A673 (cell line): ENCODE measurements around the gene ATP8A2. TPM values are rescaled to one million over a fixed set of nuclear protein-coding genes. Genes with fewer than 3 reads are reported as not detected.
A peak's percentile ranks its signal among the peaks of the same experiment; 100 is the strongest.

ENCODE experiments used
- Bru-seq: library from RNA; stranded (reverse); fragments of 400-500 nt; gene quantifications from one replicate; lab custom pipeline; 2021; lab: Mats Ljungman, UMichigan
- BruChase-seq, 2 experiments: library from RNA; stranded (reverse); fragments of 400-500 nt; gene quantifications; one replicate each; lab custom pipeline; 2021; lab: Mats Ljungman, UMichigan
- BruUV-seq: library from RNA; stranded (reverse); fragments of 400-500 nt; replicated peaks from 2 replicates; lab custom pipeline; 2021; lab: Mats Ljungman, UMichigan
- CTCF ChIA-PET: fragments of 300-600 bp; sonication (Branson Sonifier 250); formaldehyde crosslinking; loops from one replicate; lab custom pipeline; 2022; ENCODE audit warnings: antibody characterized with exemption; lab: Charles Lee
- POLR2A ChIA-PET: fragments of 300-600 bp; sonication (Branson Sonifier 250); formaldehyde crosslinking; loops from one replicate; lab custom pipeline; 2022; ENCODE audit warnings: antibody characterized with exemption; ENCODE audit not compliant: low non-redundant PET; lab: Charles Lee
- DNase-seq: peaks from one replicate; pipeline ENCODE4 v3.0.0-alpha.2; 2015; ENCODE audit warnings: low spot score
- H3K27ac ChIP-seq: fragments of 200-600 bp; sonication (generic); 2 replicates; pipeline ENCODE4 v1.5.1; 2016; ENCODE audit warnings: mixed run types, low read depth, mild to moderate bottlenecking, mixed read lengths, antibody characterized with exemption, low read length; ENCODE audit not compliant: poor library complexity, severe bottlenecking
- H3K27me3 ChIP-seq: fragments of 200-600 bp; sonication (generic); replicated peaks from 2 replicates; pipeline ENCODE4 v1.6.1; 2017; ENCODE audit warnings: mixed run types, low read depth, mild to moderate bottlenecking, mixed read lengths, antibody characterized with exemption, low read length; ENCODE audit not compliant: insufficient read depth, poor library complexity
- H3K36me3 ChIP-seq: fragments of 200-600 bp; sonication (generic); 2 replicates; pipeline ENCODE4 v1.6.1; 2016; ENCODE audit warnings: mixed run types, mild to moderate bottlenecking, mixed read lengths, antibody characterized with exemption, low read length; ENCODE audit not compliant: insufficient read depth, poor library complexity, severe bottlenecking
- H3K4me1 ChIP-seq: fragments of 200-600 bp; sonication (generic); 2 replicates; pipeline ENCODE4 v1.6.1; 2017; ENCODE audit warnings: mixed run types, mild to moderate bottlenecking, mixed read lengths, antibody characterized with exemption, low read length; ENCODE audit not compliant: insufficient read depth, poor library complexity, severe bottlenecking
- H3K4me3 ChIP-seq: fragments of 200-600 bp; sonication (generic); 2 replicates; pipeline ENCODE4 v1.5.1; 2016; ENCODE audit warnings: low read depth, mixed run types, mild to moderate bottlenecking, mixed read lengths, low read length; ENCODE audit not compliant: poor library complexity, severe bottlenecking
- H3K9me3 ChIP-seq: fragments of 200-600 bp; sonication (generic); 2 replicates; pipeline ENCODE4 v1.6.1; 2016; ENCODE audit warnings: mixed run types, low read depth, mild to moderate bottlenecking, mixed read lengths, antibody characterized with exemption, low read length; ENCODE audit not compliant: poor library complexity, severe bottlenecking
- CTCF ChIP-seq: fragments of 300-800, 200-600 bp; sonication (generic); conservative IDR thresholded peaks from 2 replicates; pipeline ENCODE4 v1.5.1; 2017; ENCODE audit warnings: low read depth, mild to moderate bottlenecking, antibody characterized with exemption, low read length, moderate library complexity, mixed read lengths
- EZH2 ChIP-seq: fragments of 200-600 bp; sonication (generic); IDR thresholded peaks from 2 replicates; pipeline ENCODE4 v1.6.1; 2017; ENCODE audit warnings: borderline replicate concordance, low read depth, mild to moderate bottlenecking, mixed read lengths, antibody characterized with exemption, low read length; ENCODE audit not compliant: poor library complexity, severe bottlenecking
- intact Hi-C: fragments of 100-400 bp; cut with micrococcal nuclease; formaldehyde crosslinking; loops from one replicate; pipeline ENCODE4 v1.10.0; 2022; ENCODE audit not compliant: unreplicated experiment
- long read RNA-seq: library from polyadenylated mRNA; stranded (forward); transcript quantifications from one replicate; pipeline ENCODE4 v2.0.0, GENCODE V29; 2022
- total RNA-seq: library from RNA; stranded (reverse); gene quantifications from 2 replicates; pipeline ENCODE4 v1.2.3, GENCODE V29; 2021

The ATP8A2 gene
- total RNA-seq (0.92 and 1.2 TPM in 2 replicates), Bru-seq, nascent RNA (percentile 29 among the genes with signal in this experiment), BruChase-seq, experiment 1, labeled RNA remaining after a 2-hour chase (percentile 23 among the genes with signal in this experiment), BruChase-seq, experiment 2, labeled RNA remaining after a 6-hour chase (percentile 26 among the genes with signal in this experiment)
- long read RNA-seq, partial matches to known transcripts = 0 of 1 reads
- long read RNA-seq, other reads (novel, unspliced or antisense) = 1 of 1 reads

GRCh38 chr13:25371875-25372283 lies at the start of gene ATP8A2:
Gene ATP8A2 (plus strand): TSS chr13:25371974. CDS start chr13:25372213, 239 bp downstream.
- intact Hi-C loops = loop anchor here (10.0 kb wide), 2 partner anchors 137 to 287 kb away; no protein-coding TSS in a partner anchor
- ChIA-PET POLR2A (no interaction called here), CTCF (no interaction called here)
- H3K27ac ChIP-seq = no peak within 1 kb of the TSS
- H3K27me3 ChIP-seq = peaks cover 12% of the 10 kb centered on the region
- H3K4me3 ChIP-seq = peak within 1 kb of the TSS; percentile 58
- H3K36me3 ChIP-seq = no peaks in the 10 kb centered on the region
- peaks cover 5% of the 10 kb centered on the region for H3K4me1 ChIP-seq
- BruUV-seq = no TSS peak
- no peak for TF ChIP-seq CTCF
- TF ChIP-seq EZH2 = no peak
- peak; percentile 6 for DNase-seq
- no peaks in the 10 kb centered on the region for H3K9me3 ChIP-seq

GRCh38 chr13:25324100-25324499 lies 47.7 kb upstream of the ATP8A2 start:
- DNase-seq = no peak
- ChIA-PET POLR2A (interaction anchor here (0.7 kb wide), 1 partner anchor 10 kb away, joined by 11 read pairs; no protein-coding TSS in a partner anchor), CTCF (no interaction called here)
- Histone ChIP-seq H3K36me3 (peaks cover 93% of the 10 kb centered on the region), H3K9me3 (no peaks in the 10 kb centered on the region), H3K4me3 (no peak overlapping the region), H3K4me1 (peaks cover 6% of the 10 kb centered on the region), H3K27me3 (no peaks in the 10 kb centered on the region), H3K27ac (no peak overlapping the region)
- intact Hi-C loops = no loop called here
- TF ChIP-seq EZH2 (no peak), CTCF (no peak)
- BruUV-seq = no TSS peak

GRCh38 chr13:25329706-25330105 lies 42.1 kb upstream of the ATP8A2 start:
- Histone ChIP-seq H3K36me3 (peaks cover 93% of the 10 kb centered on the region), H3K27me3 (no peaks in the 10 kb centered on the region), H3K9me3 (no peaks in the 10 kb centered on the region), H3K4me3 (no peak overlapping the region), H3K27ac (no peak overlapping the region), H3K4me1 (no peaks in the 10 kb centered on the region)
- no TSS peak for BruUV-seq
- TF ChIP-seq CTCF (no peak), EZH2 (no peak)
- ChIA-PET CTCF (no interaction called here), POLR2A (no interaction called here)
- DNase-seq = no peak
- intact Hi-C loops = no loop called here
